GDM1 (cell line): ENCODE results near the gene OSBPL5.

Experiments
- DNase-seq: peaks from one replicate; lab custom pipeline; 2025; lab: John Stamatoyannopoulos, UW

The OSBPL5 gene, protein sequence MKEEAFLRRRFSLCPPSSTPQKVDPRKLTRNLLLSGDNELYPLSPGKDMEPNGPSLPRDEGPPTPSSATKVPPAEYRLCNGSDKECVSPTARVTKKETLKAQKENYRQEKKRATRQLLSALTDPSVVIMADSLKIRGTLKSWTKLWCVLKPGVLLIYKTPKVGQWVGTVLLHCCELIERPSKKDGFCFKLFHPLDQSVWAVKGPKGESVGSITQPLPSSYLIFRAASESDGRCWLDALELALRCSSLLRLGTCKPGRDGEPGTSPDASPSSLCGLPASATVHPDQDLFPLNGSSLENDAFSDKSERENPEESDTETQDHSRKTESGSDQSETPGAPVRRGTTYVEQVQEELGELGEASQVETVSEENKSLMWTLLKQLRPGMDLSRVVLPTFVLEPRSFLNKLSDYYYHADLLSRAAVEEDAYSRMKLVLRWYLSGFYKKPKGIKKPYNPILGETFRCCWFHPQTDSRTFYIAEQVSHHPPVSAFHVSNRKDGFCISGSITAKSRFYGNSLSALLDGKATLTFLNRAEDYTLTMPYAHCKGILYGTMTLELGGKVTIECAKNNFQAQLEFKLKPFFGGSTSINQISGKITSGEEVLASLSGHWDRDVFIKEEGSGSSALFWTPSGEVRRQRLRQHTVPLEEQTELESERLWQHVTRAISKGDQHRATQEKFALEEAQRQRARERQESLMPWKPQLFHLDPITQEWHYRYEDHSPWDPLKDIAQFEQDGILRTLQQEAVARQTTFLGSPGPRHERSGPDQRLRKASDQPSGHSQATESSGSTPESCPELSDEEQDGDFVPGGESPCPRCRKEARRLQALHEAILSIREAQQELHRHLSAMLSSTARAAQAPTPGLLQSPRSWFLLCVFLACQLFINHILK

GRCh38 chr11:3165152-3165705 lies at the start of gene OSBPL5:
OSBPL5 (minus strand) TSS chr11:3165310; CDS start chr11:3129148, 36,162 bp downstream.
- peak; percentile 51 for DNase-seq

- DNase-seq, result no peak
These were observed 49.2 kb upstream of the OSBPL5 start for GRCh38 chr11:3214420-3214699.

DNA sequence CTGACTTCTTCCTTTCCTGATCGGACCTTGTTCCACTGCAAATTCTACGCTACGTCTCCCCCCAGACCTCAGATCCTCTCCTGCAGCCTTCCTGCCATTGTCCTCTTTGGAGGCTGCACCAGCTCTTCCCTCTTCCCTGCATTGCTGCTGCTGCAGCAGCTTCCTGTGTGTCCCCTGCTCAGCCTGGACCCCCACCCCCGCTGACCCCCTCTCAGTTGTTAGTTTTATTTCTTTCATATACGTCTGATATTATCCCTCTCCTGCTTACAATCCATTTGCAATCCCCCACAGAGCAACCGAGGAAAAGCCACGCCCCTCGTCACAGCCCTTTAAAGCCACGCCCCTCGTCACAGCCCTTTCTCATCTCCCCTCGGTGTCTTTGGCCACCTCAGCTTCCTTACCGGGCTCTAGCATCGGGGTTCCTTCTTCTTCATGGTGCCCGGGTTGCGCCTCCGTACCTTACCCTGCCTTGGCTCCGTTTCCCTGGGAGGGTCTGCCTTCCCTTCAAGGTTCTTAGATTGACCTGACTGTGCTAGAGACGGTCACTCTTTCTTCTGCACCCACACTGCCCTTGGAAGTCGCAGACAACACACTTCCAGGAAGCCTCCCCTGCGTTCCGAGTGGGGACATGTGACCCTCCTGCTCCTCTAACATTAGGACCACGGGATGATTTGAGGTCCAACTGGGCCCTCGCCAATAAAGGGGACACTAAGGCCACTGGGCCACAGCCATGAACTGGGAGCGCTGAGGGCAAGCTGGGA lies 48.7 kb upstream of the OSBPL5 start:
- DNase-seq, result no peak

GRCh38 chr11:3208272-3208671 lies 43.2 kb upstream of the OSBPL5 start:
- DNase-seq, result no peak

GRCh38 chr11:3207526-3208189 lies 42.5 kb upstream of the OSBPL5 start:
- no peak for DNase-seq

DNA sequence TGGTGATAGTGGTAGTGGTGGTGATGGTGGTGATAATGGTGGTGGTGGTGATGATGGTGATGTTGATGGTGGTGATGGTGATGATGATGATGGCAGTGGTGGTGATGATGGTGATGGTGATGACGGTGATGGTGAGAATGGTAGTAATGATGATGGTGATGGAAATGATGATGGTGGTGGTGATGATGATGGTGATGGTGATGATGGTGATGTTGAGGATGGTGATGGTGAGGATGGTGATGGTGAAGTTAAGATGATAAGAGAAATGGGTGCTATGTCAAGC lies 41.8 kb upstream of the OSBPL5 start:
- DNase-seq, result no peak

DNA sequence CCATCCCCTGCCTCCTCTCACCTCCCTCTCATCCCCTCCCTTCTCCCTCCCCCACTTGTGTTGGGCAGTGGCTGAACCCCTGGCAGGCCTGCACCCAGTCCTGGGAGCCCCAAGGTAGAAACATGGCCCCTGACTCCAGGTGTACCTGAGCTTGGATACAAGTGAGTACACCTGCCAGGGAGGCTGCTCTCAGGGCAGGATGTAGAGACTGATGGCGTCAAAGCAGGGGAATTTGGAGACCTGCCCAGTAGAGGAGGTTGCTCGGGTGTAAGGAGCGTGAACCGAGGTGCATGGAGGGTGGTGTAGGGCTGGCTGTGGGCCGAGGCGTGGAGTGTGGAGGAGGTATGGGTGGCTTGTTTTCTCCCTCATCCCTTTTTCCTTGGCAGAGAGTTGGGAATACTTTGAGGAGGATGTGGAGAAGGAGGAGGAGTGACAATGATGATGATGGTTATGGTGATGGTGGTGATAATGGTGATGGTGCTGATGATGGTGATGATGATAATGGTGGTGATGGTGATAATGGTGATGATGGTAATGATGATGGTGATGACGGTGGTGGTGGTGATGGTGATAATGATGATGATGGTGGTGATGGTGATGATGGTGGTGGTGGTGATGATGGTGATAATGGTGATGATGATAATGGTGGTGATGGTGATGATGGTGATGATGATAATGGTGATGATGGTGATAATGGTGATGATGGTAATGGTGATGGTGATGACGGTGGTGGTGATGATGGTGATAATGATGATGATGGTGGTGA lies 41.2 kb upstream of the OSBPL5 start:
- DNase-seq, result no peak

DNA sequence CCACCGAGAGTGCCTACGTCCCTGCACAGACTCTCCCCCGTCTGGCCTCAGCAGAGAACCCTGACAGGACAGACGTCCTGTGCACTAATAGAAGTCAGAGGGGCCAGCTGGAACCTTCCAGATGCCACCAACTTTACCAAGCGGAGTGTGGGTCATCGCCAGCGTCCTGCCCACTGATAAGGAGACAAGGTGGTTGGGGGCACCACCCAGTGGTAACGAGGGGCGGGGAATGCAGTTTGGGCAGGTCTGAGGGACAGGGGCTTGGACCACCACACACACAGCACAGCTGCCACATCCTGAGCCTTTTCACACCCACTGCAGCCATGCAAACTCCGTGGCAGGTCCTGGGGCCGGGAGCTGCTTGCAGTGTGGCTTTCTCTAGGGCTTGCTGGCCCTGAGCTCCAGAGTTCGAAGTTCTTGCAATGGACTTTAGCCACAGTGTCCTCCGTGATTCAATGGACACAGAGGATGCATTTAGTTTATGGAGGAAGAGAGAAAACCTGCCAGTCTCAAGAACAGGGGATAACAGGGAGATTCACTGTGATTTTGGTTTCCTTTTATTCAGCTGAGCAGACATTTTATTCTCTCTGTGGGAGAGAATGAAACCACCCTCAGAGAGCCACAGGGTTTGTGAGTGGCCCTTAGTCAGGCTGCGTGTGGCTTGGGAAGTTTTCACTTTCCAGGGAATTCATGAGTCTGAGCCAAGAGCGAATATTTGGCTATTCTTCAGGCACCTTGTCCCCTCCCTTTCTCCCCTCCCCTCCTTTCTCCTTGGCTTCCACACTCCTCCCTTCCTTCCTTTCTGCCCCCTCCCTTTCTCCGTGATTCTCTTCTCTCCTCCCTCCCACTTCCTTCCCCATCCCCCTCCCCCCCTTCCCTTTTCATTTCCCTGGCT lies 40.4 kb upstream of the OSBPL5 start:
- DNase-seq, result no peak

DNA sequence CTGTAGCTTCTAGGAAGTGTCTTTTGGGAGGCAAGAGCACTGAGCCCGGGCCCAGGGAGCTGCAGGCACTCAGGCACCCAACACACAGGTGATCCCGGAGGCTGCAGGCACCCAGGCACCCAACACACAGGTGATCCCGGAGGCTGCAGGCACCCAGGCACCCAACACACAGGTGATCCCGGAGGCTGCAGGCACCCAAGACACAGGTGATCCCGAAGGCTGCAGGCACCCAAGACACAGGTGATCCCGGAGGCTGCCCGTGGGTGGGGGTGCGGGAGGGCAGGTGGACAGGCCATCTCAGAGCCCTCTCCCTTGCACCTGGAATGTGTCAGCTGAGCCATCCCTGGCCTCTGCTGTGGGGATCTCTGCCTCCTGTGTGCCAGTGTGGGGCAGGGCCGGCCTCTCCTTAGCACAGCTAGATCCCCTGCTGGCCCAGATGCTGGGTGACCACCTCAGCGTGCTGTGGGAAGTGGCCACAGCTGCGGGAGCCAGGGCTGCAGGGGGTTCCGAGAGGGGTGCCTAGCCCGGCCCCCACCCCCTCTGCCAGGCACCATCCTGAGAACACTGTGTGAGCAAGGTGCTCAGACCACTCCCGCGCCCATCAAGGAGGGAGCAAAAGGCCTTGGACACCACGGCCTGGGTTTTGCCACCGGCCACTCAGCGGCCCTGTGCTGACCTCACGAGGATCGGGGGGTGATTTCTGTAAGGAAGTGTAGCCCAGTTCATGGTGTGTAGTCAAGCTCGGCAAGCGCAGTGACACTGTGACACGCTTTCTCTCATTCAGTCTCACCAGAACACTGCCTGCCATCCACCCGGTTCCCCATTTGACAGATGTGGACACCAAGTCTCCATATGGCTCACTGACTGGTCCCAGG lies 39.3 kb upstream of the OSBPL5 start:
- no peak for DNase-seq

- DNase-seq, result no peak
These were observed 38.3 kb upstream of the OSBPL5 start for GRCh38 chr11:3203221-3204043.

- DNase-seq, result no peak
These were observed 37.6 kb upstream of the OSBPL5 start for GRCh38 chr11:3202759-3203158.

DNA sequence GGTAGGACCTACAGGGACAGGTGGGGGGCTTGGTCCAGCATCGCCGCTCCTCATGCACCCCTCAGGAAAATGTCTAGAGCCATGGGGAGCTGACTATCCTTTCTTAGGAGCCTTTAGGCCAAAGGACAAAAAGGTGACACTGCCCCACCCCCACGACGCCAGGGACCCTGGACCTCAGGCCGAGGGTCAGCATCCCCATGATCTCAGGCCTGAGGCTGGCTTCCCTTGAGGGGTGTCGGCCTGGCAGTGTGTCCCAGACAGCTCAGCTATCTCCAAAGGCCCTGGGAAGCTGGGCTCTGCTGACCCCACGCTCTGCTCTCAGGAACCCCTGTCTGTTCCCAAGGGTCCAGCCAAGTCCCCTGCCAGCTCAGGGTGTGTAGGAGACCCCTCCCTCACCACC lies 37.2 kb upstream of the OSBPL5 start:
- DNase-seq, result no peak

- no peak for DNase-seq
These were observed 36.6 kb upstream of the OSBPL5 start for GRCh38 chr11:3201677-3202181.

DNA sequence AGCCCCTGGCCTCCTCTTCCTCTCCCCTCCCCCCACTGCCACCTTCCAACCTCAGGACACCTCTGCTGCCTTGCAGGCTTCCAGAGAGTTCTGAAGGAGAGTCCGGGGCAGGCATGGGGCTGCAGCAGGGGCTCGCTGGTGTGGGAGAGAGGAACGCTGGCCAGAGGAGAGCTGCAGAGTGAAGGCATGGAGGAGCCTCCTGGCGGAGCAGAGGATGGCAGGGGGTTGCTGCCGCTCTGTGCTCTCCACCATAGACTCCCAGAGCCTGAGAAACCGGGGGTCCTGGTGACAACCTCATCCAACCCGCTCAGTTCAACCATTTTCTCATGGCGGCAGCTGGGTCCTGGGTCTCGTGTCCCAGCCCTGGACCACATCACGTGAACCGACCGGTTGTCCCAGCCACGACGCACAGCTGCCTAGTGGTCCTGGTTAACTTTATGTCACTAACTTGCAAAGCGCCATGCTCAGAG lies 36.0 kb upstream of the OSBPL5 start:
- DNase-seq, result no peak

DNA sequence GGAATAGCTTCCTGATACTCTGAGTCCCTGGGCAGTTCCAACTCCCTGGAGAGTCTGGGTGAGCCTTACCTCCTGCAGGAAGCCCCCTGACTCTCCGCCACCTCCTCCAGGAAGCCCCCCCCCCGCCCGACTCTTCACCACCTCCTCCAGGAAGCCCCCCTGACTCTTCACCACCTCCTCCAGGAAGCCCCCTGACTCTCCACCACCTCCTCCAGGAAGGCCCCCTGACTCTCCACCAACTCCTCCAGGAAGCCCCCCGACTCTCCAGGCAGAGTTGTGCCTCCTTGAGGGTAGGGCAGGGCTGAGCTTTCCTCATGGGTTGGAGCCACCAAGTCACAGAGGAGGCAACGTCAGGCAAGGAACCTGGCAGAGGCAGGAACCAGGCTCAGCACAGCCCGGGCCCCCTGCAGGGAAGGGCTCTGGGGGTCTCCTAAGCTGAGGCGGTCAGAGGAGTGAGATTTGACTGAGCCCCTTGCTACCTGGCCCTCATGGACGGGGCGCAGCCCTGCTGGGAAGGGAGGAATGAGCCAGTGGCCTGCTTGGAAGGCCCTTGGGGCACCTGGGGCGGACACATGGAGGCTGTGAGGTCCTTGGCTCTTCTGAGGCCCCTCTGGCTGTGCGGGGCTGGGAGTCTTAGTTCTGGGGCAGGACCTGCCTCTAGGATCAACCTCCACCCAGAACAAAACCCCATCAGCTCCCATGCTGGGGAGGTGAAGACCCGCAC lies 35.4 kb upstream of the OSBPL5 start:
- DNase-seq, result no peak

- no peak for DNase-seq
These were observed 34.6 kb upstream of the OSBPL5 start for GRCh38 chr11:3199537-3200295.

DNA sequence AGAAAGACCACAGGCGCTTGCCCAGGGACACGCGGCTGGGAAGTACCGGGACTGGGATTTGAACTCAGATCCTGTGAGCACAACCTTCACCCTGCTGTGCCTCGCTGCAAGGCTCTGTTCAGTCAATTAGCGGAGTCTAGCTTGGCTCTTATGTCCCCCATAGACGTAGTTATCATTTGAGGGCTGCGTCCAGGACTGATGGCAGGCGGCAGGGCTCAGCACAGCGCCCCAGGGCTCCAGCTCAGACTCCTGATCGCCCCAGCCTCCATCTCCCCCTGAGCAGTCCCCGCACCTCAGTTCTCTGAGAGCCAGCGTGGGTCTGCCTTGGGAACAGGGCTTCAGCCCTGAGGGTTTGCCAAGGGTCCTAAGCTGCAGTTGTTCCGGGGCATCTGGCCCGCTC lies 33.7 kb upstream of the OSBPL5 start:
- DNase-seq, result no peak
